Erythroblast (primary cell): ENCODE results near the gene ANKRD34C.
"Not testable (repeated sequence)": the region's sequence is repeated elsewhere in the genome, so short reads cannot be mapped to it uniquely, and the experiment has no call there.

Experiments used
- DNase-seq, 2 experiments: peaks; one replicate each; lab custom pipeline; 2025; lab: John Stamatoyannopoulos, UW
- GATA1 ChIP-seq: IDR thresholded peaks from 2 replicates; pipeline ENCODE4 v1.6.1; 2011; ENCODE audit warnings: low read depth, mild to moderate bottlenecking, control low read depth, low read length, moderate library complexity
- POLR2A ChIP-seq: IDR thresholded peaks from 2 replicates; pipeline ENCODE4 v1.6.1; 2011; ENCODE audit warnings: mild to moderate bottlenecking, low read length

The ANKRD34C gene

GRCh38 chr15:79294075-79294474 lies 11.6 kb downstream of the ANKRD34C start:
- no peak for TF ChIP-seq GATA1
- TF ChIP-seq POLR2A, result no peak
- DNase-seq, result no peak

GRCh38 chr15:79296583-79296982 lies 14.1 kb downstream of the ANKRD34C start:
- DNase-seq, result peak in 1 of 2 experiments; percentile 10
- TF ChIP-seq GATA1, result no peak
- no peak for TF ChIP-seq POLR2A

GRCh38 chr15:79299126-79299840 lies 16.8 kb downstream of the ANKRD34C start:
- no peak for DNase-seq
- TF ChIP-seq POLR2A (no peak), GATA1 (no peak)

GRCh38 chr15:79299841-79300235 lies 17.3 kb downstream of the ANKRD34C start:
- TF ChIP-seq POLR2A, result no peak
- no peak for TF ChIP-seq GATA1
- no peak for DNase-seq

- TF ChIP-seq POLR2A (no peak), GATA1 (no peak)
These were observed 24.7 kb downstream of the ANKRD34C start for GRCh38 chr15:79307251-79307650.

GRCh38 chr15:79308874-79309273 lies 26.4 kb downstream of the ANKRD34C start:
- no peak for TF ChIP-seq GATA1
- no peak for TF ChIP-seq POLR2A
- no peak for DNase-seq

More at GRCh38 chr15:79307251-79307650, 24.7 kb downstream of the ANKRD34C start:
- DNase-seq, result no peak

GRCh38 chr15:79310612-79310984 lies 28.1 kb downstream of the ANKRD34C start:
- no peak for DNase-seq
- TF ChIP-seq POLR2A (no peak), GATA1 (no peak)

GRCh38 chr15:79310985-79311900 lies 28.7 kb downstream of the ANKRD34C start, which contains the start of gene TMED3:
Gene TMED3 (plus strand): TSS chr15:79311112. CDS start chr15:79311250, 138 bp downstream.
- TF ChIP-seq GATA1, result no peak
- TF ChIP-seq POLR2A, result peak; percentile 41

GRCh38 chr15:79311901-79312553 lies 29.5 kb downstream of the ANKRD34C start:
- no peak for DNase-seq
- no peak for TF ChIP-seq GATA1
- no peak for TF ChIP-seq POLR2A

More at GRCh38 chr15:79310985-79311900, 28.7 kb downstream of the ANKRD34C start, which contains the start of gene TMED3:
- DNase-seq, result peak; percentile 84 to 85

- DNase-seq, result no peak
- TF ChIP-seq GATA1 (no peak), POLR2A (no peak)
These were observed 31.7 kb downstream of the ANKRD34C start for GRCh38 chr15:79314186-79314585.

- DNase-seq, result no peak
- TF ChIP-seq GATA1, result no peak
These were observed 32.3 kb downstream of the ANKRD34C start for GRCh38 chr15:79314811-79315210.

- no peak for TF ChIP-seq POLR2A
- no peak for TF ChIP-seq GATA1
- no peak for DNase-seq
These were observed 33.3 kb downstream of the ANKRD34C start for GRCh38 chr15:79315623-79316328.

GRCh38 chr15:79316864-79317263 lies 34.3 kb downstream of the ANKRD34C start:
- no peak for TF ChIP-seq GATA1
- no peak for TF ChIP-seq POLR2A
- DNase-seq, result no peak

- DNase-seq, result not testable (repeated sequence)
These were observed 37.5 kb downstream of the ANKRD34C start for GRCh38 chr15:79319973-79320372.
